HUES6 (cell line): Measurements from ENCODE around the gene SHPK.

ENCODE experiments used
- H3K27ac ChIP-seq: 2 replicates; pipeline ENCODE4 v1.7.0; 2013; ENCODE audit warnings: low read depth, mild to moderate bottlenecking, low read length, inconsistent platforms
- H3K27me3 ChIP-seq: 2 replicates; pipeline ENCODE4 v1.6.1; 2013; ENCODE audit warnings: low read length; ENCODE audit not compliant: control insufficient read depth, insufficient read depth
- H3K36me3 ChIP-seq: 2 replicates; pipeline ENCODE4 v1.6.1; 2013; ENCODE audit warnings: low read length; ENCODE audit not compliant: control insufficient read depth, insufficient read depth
- H3K4me1 ChIP-seq: 2 replicates; pipeline ENCODE4 v1.6.1; 2013; ENCODE audit warnings: low read length; ENCODE audit not compliant: control insufficient read depth, insufficient read depth
- H3K4me3 ChIP-seq: 2 replicates; pipeline ENCODE4 v1.5.1; 2013; ENCODE audit warnings: low read depth, low read length
- H3K9ac ChIP-seq: one replicate; pipeline ENCODE4 v1.6.1; 2013; ENCODE audit warnings: mild to moderate bottlenecking, low read length
- H3K9me3 ChIP-seq: 2 replicates; pipeline ENCODE4 v1.6.1; 2013; ENCODE audit warnings: low read depth, low read length; ENCODE audit not compliant: control insufficient read depth, insufficient read depth

SHPK gene

GRCh38 chr17:3621146-3621720 is 14.8 kb downstream of the SHPK start:
- peaks cover 75% of the 10 kb centered on the region for H3K36me3 ChIP-seq
- H3K27ac ChIP-seq: no peak overlapping the region
- no peaks in the 10 kb centered on the region for H3K9me3 ChIP-seq
- H3K4me1 ChIP-seq: no peaks in the 10 kb centered on the region
- H3K4me3 ChIP-seq: no peak overlapping the region
- no peaks in the 10 kb centered on the region for H3K27me3 ChIP-seq
- no peak overlapping the region for H3K9ac ChIP-seq

- no peak overlapping the region for H3K9ac ChIP-seq
- no peaks in the 10 kb centered on the region for H3K9me3 ChIP-seq
- no peak overlapping the region for H3K27ac ChIP-seq
- peaks cover 75% of the 10 kb centered on the region for H3K36me3 ChIP-seq
- H3K4me1 ChIP-seq: no peaks in the 10 kb centered on the region
- H3K27me3 ChIP-seq: no peaks in the 10 kb centered on the region
- no peak overlapping the region for H3K4me3 ChIP-seq
These were observed 20.7 kb downstream of the SHPK start for GRCh38 chr17:3615160-3615870.

- H3K27ac ChIP-seq: no peak overlapping the region
- H3K9me3 ChIP-seq: no peaks in the 10 kb centered on the region
- peaks cover 82% of the 10 kb centered on the region for H3K36me3 ChIP-seq
- no peak overlapping the region for H3K9ac ChIP-seq
- H3K4me1 ChIP-seq: no peaks in the 10 kb centered on the region
- H3K27me3 ChIP-seq: no peaks in the 10 kb centered on the region
- H3K4me3 ChIP-seq: no peak overlapping the region
These were observed 22.9 kb downstream of the SHPK start for GRCh38 chr17:3613124-3613523.

- H3K36me3 ChIP-seq: peaks cover 75% of the 10 kb centered on the region
These were observed 25.5 kb downstream of the SHPK start for GRCh38 chr17:3610523-3610922.

GRCh38 chr17:3609689-3610088 is 26.4 kb downstream of the SHPK start:
- no peak overlapping the region for H3K9ac ChIP-seq
- H3K9me3 ChIP-seq: no peaks in the 10 kb centered on the region
- no peak overlapping the region for H3K4me3 ChIP-seq
- no peaks in the 10 kb centered on the region for H3K4me1 ChIP-seq
- H3K36me3 ChIP-seq: peaks cover 71% of the 10 kb centered on the region
- no peak overlapping the region for H3K27ac ChIP-seq
- H3K27me3 ChIP-seq: no peaks in the 10 kb centered on the region

More at GRCh38 chr17:3610523-3610922, 25.5 kb downstream of the SHPK start:
- Histone ChIP-seq H3K4me1 (no peaks in the 10 kb centered on the region), H3K27ac (no peak overlapping the region), H3K9ac (no peak overlapping the region), H3K4me3 (no peak overlapping the region), H3K27me3 (no peaks in the 10 kb centered on the region), H3K9me3 (no peaks in the 10 kb centered on the region)

- Histone ChIP-seq H3K27ac (no peak overlapping the region), H3K9ac (no peak overlapping the region), H3K4me1 (no peaks in the 10 kb centered on the region), H3K4me3 (no peak overlapping the region), H3K9me3 (no peaks in the 10 kb centered on the region), H3K36me3 (peaks cover 39% of the 10 kb centered on the region), H3K27me3 (no peaks in the 10 kb centered on the region)
These were observed 32.2 kb downstream of the SHPK start for GRCh38 chr17:3603870-3604259.

- no peak overlapping the region for H3K4me3 ChIP-seq
- H3K9me3 ChIP-seq: no peaks in the 10 kb centered on the region
- no peaks in the 10 kb centered on the region for H3K27me3 ChIP-seq
- H3K27ac ChIP-seq: no peak overlapping the region
- peaks cover 33% of the 10 kb centered on the region for H3K36me3 ChIP-seq
- no peaks in the 10 kb centered on the region for H3K4me1 ChIP-seq
- H3K9ac ChIP-seq: no peak overlapping the region
These were observed 32.8 kb downstream of the SHPK start for GRCh38 chr17:3603119-3603869.

GRCh38 chr17:3602499-3602898 is 33.6 kb downstream of the SHPK start:
- H3K36me3 ChIP-seq: peaks cover 27% of the 10 kb centered on the region
- H3K9ac ChIP-seq: no peak overlapping the region
- H3K4me3 ChIP-seq: no peak overlapping the region
- H3K27me3 ChIP-seq: no peaks in the 10 kb centered on the region
- no peaks in the 10 kb centered on the region for H3K9me3 ChIP-seq
- H3K27ac ChIP-seq: no peak overlapping the region
- no peaks in the 10 kb centered on the region for H3K4me1 ChIP-seq

- H3K9me3 ChIP-seq: no peaks in the 10 kb centered on the region
- no peak overlapping the region for H3K9ac ChIP-seq
- no peaks in the 10 kb centered on the region for H3K27me3 ChIP-seq
- H3K27ac ChIP-seq: no peak overlapping the region
- H3K36me3 ChIP-seq: peaks cover 16% of the 10 kb centered on the region
- H3K4me1 ChIP-seq: no peaks in the 10 kb centered on the region
- H3K4me3 ChIP-seq: no peak overlapping the region
These were observed 35.4 kb downstream of the SHPK start for GRCh38 chr17:3600529-3601205.

GRCh38 chr17:3598078-3598477 is 38.0 kb downstream of the SHPK start:
- no peak overlapping the region for H3K9ac ChIP-seq

More at GRCh38 chr17:3598078-3598477, 38.0 kb downstream of the SHPK start:
- H3K27me3 ChIP-seq: no peaks in the 10 kb centered on the region
- no peaks in the 10 kb centered on the region for H3K9me3 ChIP-seq
- H3K27ac ChIP-seq: no peak overlapping the region
- H3K36me3 ChIP-seq: peaks cover 2% of the 10 kb centered on the region; the same call in 1 of the 2 replicates
- no peak overlapping the region for H3K4me3 ChIP-seq
- no peaks in the 10 kb centered on the region for H3K4me1 ChIP-seq
